OCI-LY7 (cell line): ENCODE data around the gene C1orf35. TPM values are rescaled to one million over a fixed set of nuclear protein-coding genes. Genes with fewer than 3 reads are reported as not detected.

Experiments
- BruUV-seq: library from RNA; stranded (reverse); fragments of 400-500 nt; replicated peaks from 2 replicates; lab custom pipeline; 2021; lab: Mats Ljungman, UMichigan
- CTCF ChIA-PET: fragments of 300-600 bp; sonication (Branson Sonifier 250); formaldehyde crosslinking; loops from one replicate; lab custom pipeline; 2022; ENCODE audit warnings: antibody characterized with exemption; ENCODE audit not compliant: unreplicated experiment; lab: Charles Lee
- POLR2A ChIA-PET: fragments of 300-600 bp; sonication (Branson Sonifier 250); formaldehyde crosslinking; loops from one replicate; lab custom pipeline; 2022; ENCODE audit warnings: antibody characterized with exemption; lab: Charles Lee
- DNase-seq: peaks from one replicate; pipeline ENCODE4 v3.0.0-alpha.2; 2015; ENCODE audit warnings: low spot score
- H2AFZ ChIP-seq: fragments of 200-600 bp; sonication (generic), shearing (Covaris generic); 2 replicates; pipeline ENCODE4 v1.6.1; 2014; ENCODE audit warnings: mild to moderate bottlenecking, antibody characterized with exemption, low read length, moderate library complexity
- H3K27ac ChIP-seq: fragments of 200-600 bp; sonication (generic); 2 replicates; pipeline ENCODE4 v1.5.1; 2014; ENCODE audit warnings: mixed run types, low read depth, mild to moderate bottlenecking, moderate library complexity, low read length, inconsistent platforms; ENCODE audit not compliant: poor library complexity, severe bottlenecking
- H3K36me3 ChIP-seq: fragments of 200-600 bp; sonication (generic); 2 replicates; pipeline ENCODE4 v1.6.1; 2014; ENCODE audit warnings: mild to moderate bottlenecking, antibody characterized with exemption, low read length, moderate library complexity, mixed read lengths; ENCODE audit not compliant: insufficient read depth
- H3K4me1 ChIP-seq: fragments of 200-600 bp; sonication (generic); 2 replicates; pipeline ENCODE4 v1.5.1; 2014; ENCODE audit warnings: mild to moderate bottlenecking, low read length; ENCODE audit not compliant: insufficient read depth, poor library complexity, severe bottlenecking
- H3K4me2 ChIP-seq: fragments of 200-600 bp; sonication (generic); 2 replicates; pipeline ENCODE4 v1.6.1; 2014; ENCODE audit warnings: mild to moderate bottlenecking, low read length
- H3K4me3 ChIP-seq: fragments of 200-600 bp; sonication (generic); 2 replicates; pipeline ENCODE4 v1.5.1; 2014; ENCODE audit warnings: mild to moderate bottlenecking, low read depth, low read length; ENCODE audit not compliant: poor library complexity, severe bottlenecking
- H3K79me2 ChIP-seq: fragments of 200-600 bp; sonication (generic); 2 replicates; pipeline ENCODE4 v1.6.1; 2016; ENCODE audit warnings: low read depth, mild to moderate bottlenecking, low read length, moderate library complexity, mixed read lengths; ENCODE audit not compliant: insufficient read depth
- H3K9me2 ChIP-seq: fragments of 200-600 bp; sonication (generic); 2 replicates; pipeline ENCODE4 v1.6.1; 2016; ENCODE audit warnings: mild to moderate bottlenecking, low read length, mixed read lengths; ENCODE audit not compliant: insufficient read depth
- H3K9me3 ChIP-seq: fragments of 200-600 bp; sonication (generic); 2 replicates; pipeline ENCODE4 v1.6.1; 2014; ENCODE audit warnings: mild to moderate bottlenecking, mixed run types, low read length, mixed read lengths
- H4K20me1 ChIP-seq: fragments of 200-600 bp; sonication (generic); 2 replicates; pipeline ENCODE4 v1.6.1; 2014; ENCODE audit warnings: mild to moderate bottlenecking, antibody characterized with exemption, low read length, moderate library complexity, mixed read lengths; ENCODE audit not compliant: insufficient read depth
- CTCF ChIP-seq: fragments of 200-600 bp; sonication (generic); conservative IDR thresholded peaks from 2 replicates; pipeline ENCODE4 v1.5.1; 2014; ENCODE audit warnings: mild to moderate bottlenecking, antibody characterized with exemption, low read length, moderate library complexity, mixed read lengths
- EZH2phosphoT487 ChIP-seq: fragments of 200-600 bp; sonication (generic); IDR thresholded peaks from 2 replicates; pipeline ENCODE4 v1.6.1; 2018; ENCODE audit warnings: low read depth, borderline replicate concordance, mild to moderate bottlenecking, mixed run types, antibody characterized with exemption, low read length, moderate library complexity, mixed read lengths
- intact Hi-C: fragments of 100-400 bp; cut with micrococcal nuclease; formaldehyde crosslinking; loops from one replicate; pipeline ENCODE4 v1.10.0; 2022; ENCODE audit not compliant: unreplicated experiment
- total RNA-seq, 2 experiments: library from RNA; depleted of rRNA in 1 of 2; stranded (reverse); fragments of >200 nt in 1 of 2; shearing (Covaris generic) in 1 of 2; gene quantifications; 2 replicates each; pipeline ENCODE4 v1.2.3, GENCODE V29; 2014 to 2022

C1orf35 gene
- total RNA-seq, 2 experiments from 2014 or later = 30.7 to 33.3 TPM

- Histone ChIP-seq H3K4me2 (0 out of 2 replicates have a peak overlapping the region, but pooled peaks have one; percentile 9), H3K36me3 (peaks cover 23% of the 10 kb centered on the region), H3K79me2 (peaks cover 48% of the 10 kb centered on the region), H3K27ac (no peak overlapping the region), H3K4me3 (no peak overlapping the region), H3K9me2 (no peaks in the 10 kb centered on the region), H3K4me1 (peaks cover 7% of the 10 kb centered on the region), H2AFZ (no peak overlapping the region), H3K9me3 (no peaks in the 10 kb centered on the region), H4K20me1 (peaks cover 17% of the 10 kb centered on the region)
- DNase-seq = no peak
- no TSS peak for BruUV-seq
- TF ChIP-seq CTCF (no peak), EZH2phosphoT487 (no peak)
- POLR2A ChIA-PET = interaction anchor here (0.6 kb wide), 1 partner anchor 1412 kb away, joined by 3 read pairs; no protein-coding TSS in a partner anchor
- intact Hi-C loops = loop anchor here (5.0 kb wide), 2 partner anchors 88 to 292 kb away; partner anchors contain the start of gene IBA57
- CTCF ChIA-PET = interaction anchor here (0.6 kb wide), 1 partner anchor 99 kb away, joined by 3 read pairs; no protein-coding TSS in a partner anchor
These were observed 23.4 kb downstream of the C1orf35 start for GRCh38 chr1:228079601-228080263.

DNA sequence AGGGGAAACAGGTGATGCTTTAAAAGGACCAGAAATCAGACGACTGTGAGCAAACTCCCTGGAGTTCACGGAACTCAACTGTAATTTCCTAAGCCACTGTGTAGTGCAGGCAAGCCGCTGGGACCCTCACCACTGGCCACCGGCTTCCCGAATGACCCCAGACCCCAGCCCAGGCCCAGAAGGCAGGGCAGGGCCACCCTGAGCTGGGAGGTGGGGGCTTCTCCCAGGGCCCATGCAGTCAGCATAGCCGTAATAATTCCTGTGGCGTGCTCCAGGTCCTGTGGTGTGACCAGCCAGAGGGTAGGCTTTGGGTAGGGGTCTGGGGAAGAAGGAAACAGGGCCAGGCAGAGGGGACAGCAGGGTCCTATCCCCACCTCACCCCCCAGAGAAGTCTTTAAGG, 24.1 kb downstream of the C1orf35 start:
- ChIA-PET CTCF (interaction anchor here (0.6 kb wide), 1 partner anchor 100 kb away, joined by 3 read pairs; no protein-coding TSS in a partner anchor), POLR2A (interaction anchor here (0.6 kb wide), 1 partner anchor 1413 kb away, joined by 3 read pairs; no protein-coding TSS in a partner anchor)
- H3K36me3 ChIP-seq = peaks cover 16% of the 10 kb centered on the region
- H3K27ac ChIP-seq = no peak overlapping the region
- no peak for DNase-seq
- no TSS peak for BruUV-seq
- intact Hi-C loops = no loop called here
- H3K4me1 ChIP-seq = no peaks in the 10 kb centered on the region
- no peak overlapping the region for H3K4me3 ChIP-seq
- no peak overlapping the region for H3K4me2 ChIP-seq
- peaks cover 40% of the 10 kb centered on the region for H3K79me2 ChIP-seq
- H2AFZ ChIP-seq = no peak overlapping the region
- H4K20me1 ChIP-seq = peaks cover 9% of the 10 kb centered on the region
- TF ChIP-seq CTCF = no peak
- no peak for TF ChIP-seq EZH2phosphoT487
- H3K9me3 ChIP-seq = no peaks in the 10 kb centered on the region
- no peaks in the 10 kb centered on the region for H3K9me2 ChIP-seq
